GM23248 (cell line): ENCODE data around the gene TBC1D24.

Experiments used
- EZH2 ChIP-seq: fragments of 200-600 bp; sonication (generic); IDR thresholded peaks from 2 replicates; pipeline ENCODE4 v1.6.1; 2018; ENCODE audit warnings: antibody characterized with exemption, mild to moderate bottlenecking; ENCODE audit not compliant: insufficient read depth, poor library complexity, severe bottlenecking
- EZH2phosphoT487 ChIP-seq: fragments of 200-600 bp; sonication (generic); IDR thresholded peaks from 2 replicates; pipeline ENCODE4 v1.6.1; 2018; ENCODE audit warnings: antibody characterized with exemption, moderate library complexity, mild to moderate bottlenecking, low read depth; ENCODE audit not compliant: insufficient read depth

GRCh38 chr16:2439598-2439997 lies 35.3 kb upstream of the TBC1D24 start:
- TF ChIP-seq EZH2, result no peak
- TF ChIP-seq EZH2phosphoT487, result no peak
